Measurements from ENCODE around the gene ARFGEF3.
"Not testable (repeated sequence)": the region's sequence is repeated elsewhere in the genome, so short reads cannot be mapped to it uniquely, and the experiment has no call there.

The ARFGEF3 gene

DNA sequence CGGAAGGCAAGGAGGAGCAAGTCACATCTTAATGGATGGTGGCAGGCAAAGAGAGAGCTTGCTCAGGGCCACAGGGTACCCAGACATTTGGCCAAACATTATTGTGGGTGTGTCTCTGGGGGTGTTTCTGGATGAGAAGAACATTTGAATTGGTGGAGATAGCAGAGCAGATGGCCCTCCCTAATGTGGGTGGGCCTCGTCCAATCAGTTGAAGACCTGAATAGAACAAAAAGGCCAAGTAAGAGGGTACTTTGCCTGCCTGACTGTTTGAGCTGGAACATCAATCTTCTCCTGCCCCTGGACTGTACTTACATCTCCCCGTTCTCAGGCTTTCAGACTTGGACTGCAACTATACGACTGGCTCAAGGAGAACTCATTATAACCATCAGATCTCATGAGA is 160.2 kb downstream of the ARFGEF3 start:
- no peak for DNase-seq

GRCh38 chr6:138323821-138324220 is 162.1 kb downstream of the ARFGEF3 start:
- no peak for DNase-seq

DNA sequence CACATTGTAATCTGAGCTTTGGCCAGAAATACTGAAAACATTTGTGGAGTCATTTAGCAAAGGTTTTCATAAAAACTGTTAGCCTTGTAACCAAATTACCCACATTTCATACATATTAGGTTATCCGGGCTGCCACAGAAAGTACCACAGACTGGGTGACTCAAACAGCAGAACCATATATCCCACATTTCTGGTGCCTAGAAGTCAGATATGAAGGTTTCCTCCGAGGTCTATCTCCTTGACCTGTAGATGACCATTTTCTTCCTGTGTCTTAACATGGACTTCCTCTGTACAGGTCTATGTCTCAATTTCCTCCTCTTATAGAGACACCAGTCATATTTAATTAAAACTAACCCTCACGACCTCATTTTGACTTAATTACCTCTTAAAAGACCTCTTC is 166.5 kb downstream of the ARFGEF3 start:
- DNase-seq: no peak

DNA sequence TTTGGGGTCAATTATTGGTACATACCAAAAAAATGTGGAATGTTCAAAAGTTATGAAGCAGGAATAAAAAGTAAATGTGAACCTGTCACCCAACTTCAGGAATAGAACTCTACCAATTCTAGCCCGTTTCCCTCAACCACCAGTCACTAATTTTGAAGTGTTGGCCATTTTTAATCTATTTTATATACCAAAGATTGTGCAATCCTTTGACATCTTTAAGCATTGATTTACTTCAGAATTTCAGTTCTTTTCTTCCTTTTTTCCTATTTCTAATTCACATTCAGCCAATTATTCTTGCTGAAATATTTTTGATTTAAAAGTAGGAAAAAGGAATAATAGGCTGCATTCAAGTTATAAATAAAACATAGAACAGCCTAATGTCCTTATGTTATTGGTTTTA is 169.0 kb downstream of the ARFGEF3 start:
- no peak for DNase-seq

DNA sequence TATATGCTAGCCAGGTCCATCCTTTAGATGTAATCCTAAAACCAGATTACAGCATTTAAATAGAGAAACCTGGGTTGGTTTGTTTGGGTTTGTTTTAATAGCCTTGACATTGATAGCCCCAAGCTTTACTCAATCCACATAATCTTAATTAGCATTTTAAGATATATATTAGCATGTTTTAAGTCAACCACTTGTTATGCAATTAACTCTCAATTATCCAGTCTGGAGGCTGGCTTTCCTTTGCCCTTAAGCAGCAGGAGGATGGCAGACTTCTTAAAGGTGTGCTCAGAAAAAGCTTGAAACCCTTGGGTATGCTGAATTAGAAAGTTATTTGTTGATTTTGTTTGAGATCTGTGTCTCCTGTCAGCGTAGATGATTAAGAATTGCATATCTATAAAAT is 169.7 kb downstream of the ARFGEF3 start:
- no peak for DNase-seq

DNA sequence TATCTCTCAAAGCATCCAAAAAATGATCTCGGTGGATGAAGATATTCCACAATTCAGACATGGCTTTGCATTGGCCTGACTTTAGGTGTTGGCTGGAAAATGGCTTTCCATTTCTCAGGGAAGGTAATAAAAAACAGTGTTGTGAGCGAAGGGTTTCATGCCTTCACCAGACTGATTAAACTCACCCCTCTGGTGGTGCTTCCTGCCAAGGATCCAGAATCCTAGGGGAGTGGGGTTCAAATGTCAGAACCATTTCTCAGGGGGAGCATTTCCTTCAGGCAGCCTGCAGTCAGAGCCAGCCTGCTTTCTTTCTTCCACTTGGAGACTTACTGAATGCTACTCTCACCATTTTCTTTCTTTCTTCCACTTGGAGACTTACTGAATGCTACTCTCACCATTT is 170.2 kb downstream of the ARFGEF3 start:
- DNase-seq: no peak

DNA sequence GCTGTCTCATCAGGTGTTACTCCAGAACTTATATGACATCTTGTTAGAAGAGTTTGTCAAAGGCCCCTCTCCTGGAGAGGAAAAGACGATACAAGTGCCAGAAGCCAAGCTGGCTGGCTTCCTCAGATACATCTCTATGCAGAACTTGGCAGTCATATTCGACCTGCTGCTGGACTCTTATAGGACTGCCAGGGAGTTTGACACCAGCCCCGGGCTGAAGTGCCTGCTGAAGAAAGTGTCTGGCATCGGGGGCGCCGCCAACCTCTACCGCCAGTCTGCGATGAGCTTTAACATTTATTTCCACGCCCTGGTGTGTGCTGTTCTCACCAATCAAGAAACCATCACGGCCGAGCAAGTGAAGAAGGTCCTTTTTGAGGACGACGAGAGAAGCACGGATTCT is 172.3 kb downstream of the ARFGEF3 start:
- no peak for DNase-seq

GRCh38 chr6:138334963-138335362 is 173.2 kb downstream of the ARFGEF3 start:
- no peak for DNase-seq

DNA sequence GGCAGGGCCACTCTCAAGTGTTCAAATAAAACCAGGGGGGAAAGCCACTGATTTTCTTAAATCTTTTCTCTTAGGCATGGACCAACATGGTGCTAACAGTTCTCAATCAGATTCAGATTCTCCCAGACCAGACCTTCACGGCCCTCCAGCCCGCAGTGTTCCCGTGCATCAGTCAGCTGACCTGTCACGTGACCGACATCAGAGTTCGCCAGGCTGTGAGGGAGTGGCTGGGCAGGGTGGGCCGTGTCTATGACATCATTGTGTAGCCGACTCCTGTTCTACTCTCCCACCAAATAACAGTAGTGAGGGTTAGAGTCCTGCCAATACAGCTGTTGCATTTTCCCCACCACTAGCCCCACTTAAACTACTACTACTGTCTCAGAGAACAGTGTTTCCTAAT is 174.5 kb downstream of the ARFGEF3 start:
- DNase-seq: no peak

DNA sequence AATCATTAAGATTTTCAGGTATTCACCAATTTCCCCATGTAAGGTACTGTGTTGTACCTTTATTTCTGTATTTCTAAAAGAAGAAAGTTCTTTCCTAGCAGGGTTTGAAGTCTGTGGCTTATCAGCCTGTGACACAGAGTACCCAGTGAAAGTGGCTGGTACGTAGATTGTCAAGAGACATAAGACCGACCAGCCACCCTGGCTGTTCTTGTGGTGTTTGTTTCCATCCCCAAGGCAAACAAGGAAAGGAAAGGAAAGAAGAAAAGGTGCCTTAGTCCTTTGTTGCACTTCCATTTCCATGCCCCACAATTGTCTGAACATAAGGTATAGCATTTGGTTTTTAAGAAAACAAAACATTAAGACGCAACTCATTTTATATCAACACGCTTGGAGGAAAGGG is 175.3 kb downstream of the ARFGEF3 start:
- DNase-seq: no peak

DNA sequence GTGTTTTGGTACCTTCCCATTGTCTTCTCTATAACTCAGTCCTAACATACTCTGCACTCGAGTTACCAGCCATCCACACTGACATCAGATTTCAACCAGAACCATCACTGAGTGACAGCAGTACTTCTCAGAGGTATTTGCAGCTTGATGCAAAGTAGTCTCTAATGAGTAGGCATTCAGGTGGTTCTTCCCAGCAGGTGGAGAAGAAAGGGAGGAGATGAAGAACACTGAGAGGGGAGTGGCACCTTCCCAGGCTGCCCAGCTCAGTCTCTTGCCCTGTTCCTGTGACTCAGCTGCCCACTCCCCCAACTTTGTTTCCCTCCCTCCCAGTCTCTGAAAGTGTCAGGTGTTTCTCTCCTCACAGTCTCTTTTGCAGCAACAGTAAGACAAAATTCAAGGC is 177.3 kb downstream of the ARFGEF3 start:
- no peak for DNase-seq

GRCh38 chr6:138341176-138341575 is 179.4 kb downstream of the ARFGEF3 start:
- no peak for DNase-seq

DNA sequence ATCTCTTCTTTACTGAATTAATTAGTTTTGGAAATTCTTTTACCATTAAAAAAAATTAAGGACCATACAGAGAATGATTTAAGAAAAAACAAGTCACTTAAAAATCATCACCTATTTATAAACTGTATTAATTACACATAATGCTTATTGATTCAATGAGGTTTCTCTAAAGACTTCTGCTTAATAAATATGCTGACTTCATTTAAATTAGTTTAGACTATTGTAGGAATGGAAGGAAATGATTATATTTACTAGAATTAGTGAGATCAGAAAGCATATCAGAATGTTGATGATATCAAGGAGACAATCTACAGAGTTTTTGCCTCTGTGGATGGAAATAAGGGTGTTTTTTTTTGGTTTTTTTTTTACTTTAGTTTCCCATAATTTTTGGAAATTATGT is 181.4 kb downstream of the ARFGEF3 start:
- no peak for DNase-seq

DNA sequence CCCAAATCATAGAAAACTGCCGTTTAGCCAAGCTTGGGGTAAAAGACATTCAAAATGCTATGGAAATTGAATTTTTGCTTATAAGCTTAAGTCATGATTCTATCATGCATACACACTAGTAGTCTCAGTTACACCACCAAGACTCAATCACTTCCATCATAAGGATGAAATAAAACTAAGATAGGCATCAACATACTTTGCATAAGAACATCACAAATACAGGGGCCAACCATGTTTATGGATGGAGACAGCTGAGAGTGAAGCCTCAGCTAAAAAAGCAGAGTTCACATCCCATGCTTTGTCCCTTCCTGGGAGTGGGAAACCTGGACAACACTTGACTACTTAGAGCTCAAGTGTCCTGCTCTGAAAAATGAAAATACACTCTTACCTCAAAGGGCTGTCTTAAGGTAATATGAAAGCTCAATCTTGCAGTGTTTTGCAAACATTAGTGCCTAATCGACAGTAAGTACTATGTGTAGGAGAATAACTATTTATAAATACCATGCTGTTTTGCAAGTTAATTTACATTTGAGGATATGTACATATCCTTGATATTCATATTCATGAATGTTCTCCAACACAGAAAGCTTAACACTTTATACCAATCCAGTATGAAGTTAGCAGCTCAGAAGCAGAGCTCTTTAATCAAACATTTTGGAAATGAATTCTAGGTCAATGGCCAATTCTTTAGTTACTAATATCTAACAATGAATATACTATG is 184.0 kb downstream of the ARFGEF3 start:
- no peak for DNase-seq

GRCh38 chr6:138346302-138347195 is 184.8 kb downstream of the ARFGEF3 start:
- DNase-seq: no peak

DNA sequence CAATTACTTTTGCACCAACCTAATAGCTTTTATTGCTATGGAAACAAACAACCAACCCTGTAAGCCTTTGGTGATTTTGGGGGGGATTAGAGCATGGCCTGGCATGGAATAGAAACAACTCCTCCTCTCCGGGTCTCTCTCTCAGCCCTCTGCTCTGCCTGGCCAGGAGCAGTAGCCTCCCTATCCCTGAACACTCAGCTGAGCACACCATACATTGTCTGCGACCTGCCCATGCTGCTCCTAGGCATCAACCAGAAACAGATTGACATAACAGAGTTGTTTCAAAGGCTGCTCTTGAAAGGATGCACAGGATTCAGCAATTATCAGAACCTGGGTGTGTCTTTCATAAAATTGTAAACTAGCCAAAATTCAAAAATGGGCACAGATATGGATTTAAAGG is 186.1 kb downstream of the ARFGEF3 start:
- DNase-seq: no peak

DNA sequence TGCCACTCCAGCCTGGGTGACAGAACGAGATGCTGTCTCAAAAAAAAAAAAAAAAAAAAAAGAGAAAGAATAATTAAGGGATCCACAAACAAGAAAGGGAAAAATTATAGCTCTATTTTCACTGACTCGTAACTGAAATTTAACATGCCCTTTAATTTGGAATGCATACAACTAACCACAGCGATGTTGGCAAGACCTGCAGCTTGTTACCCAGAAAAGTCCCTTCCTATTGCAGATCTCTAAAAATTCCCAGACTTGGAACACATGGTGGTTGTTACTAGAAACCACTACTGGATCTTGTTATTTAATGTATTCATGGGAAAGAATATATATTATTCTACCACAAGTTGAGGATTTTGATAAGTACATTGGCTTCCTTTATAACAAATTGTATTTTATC is 188.2 kb downstream of the ARFGEF3 start:
- DNase-seq: no peak

GRCh38 chr6:138357928-138358327 is 196.2 kb downstream of the ARFGEF3 start:
- DNase-seq: no peak

DNA sequence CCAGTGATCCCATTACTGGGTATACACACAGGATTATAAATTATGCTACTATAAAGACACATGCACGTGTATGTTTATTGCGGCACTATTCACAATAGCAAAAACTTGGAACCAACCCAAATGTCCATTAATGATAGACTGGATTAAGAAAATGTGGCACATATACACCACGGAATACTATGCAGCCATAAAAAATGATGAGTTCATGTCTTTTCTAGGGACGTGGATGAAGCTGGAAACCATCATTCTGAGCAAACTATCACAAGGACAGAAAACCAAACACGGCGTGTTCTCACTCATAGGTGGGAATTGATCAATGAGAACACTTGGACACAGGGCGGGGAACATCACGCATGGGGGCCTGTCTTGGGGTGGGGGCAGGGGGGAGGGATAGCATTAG is 206.9 kb downstream of the ARFGEF3 start:
- not testable (repeated sequence) for DNase-seq

DNA sequence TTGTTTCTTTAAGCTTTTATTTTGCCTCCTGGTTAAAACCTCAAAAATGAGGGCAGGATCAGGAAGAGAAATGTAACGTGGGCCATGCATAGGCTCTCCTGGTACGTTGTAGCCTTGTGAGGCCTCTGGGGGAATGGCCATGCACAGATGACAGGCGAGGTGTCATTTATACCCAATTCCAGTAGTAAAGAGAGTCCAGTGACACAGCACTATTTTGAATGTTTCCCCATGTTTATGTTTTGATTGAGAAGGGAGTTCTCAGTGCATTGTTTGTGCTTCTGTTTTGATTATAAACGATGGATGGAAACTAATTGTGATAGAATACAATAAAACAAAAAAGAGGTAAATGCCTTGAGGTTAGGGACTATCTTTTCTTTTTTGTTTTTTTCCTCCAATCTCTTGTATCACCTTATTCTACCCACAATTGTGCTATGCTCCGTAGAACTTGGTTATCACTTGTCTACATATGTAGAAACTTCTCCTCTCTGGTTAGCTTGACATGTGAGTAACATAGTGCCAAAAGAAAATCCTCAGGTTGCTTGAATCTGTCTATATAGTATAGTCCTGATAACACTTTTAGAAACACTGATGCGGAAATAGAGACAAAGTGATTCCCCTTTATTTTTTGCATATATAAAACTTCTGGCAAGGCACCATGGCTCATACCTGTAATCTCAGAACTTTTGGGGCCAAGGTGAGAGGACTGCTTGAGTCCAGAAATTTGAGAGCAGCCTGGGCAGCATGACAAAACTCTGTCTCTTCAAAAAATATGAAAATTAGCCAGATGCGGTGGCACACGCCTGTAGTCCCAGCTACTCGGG is 209.1 kb downstream of the ARFGEF3 start:
- no peak for DNase-seq

DNA sequence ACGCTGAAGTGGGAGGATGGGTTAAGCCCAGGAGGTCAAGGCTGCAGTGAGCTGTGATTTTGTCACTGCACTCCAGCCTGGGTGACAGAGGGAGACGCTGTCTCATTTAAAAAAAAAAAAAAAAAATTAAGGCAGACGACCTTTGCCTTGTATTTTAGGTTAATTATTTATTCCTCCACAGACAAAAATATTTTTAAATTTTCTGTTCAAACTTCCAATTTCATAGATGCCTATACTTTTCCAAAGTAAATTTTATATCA is 209.6 kb downstream of the ARFGEF3 start:
- no peak for DNase-seq

DNA sequence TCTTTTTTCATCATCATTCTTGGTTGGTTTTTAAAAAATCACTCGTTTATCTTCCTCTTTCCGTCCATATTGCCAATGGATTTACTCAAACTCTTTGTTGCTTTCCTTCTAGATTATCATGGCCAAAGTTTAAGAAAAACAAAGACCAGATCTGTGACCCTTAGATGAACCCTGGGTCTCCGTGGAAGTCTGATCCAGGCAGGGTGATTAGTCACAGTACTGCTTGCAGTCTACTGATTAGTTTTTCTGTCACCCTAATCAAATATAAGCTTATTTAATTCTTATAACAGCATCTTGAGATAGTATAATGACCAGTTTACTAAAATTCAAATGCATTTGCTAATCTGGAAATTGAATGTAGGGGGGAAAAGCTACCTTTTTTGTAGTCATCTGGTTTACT is 210.0 kb downstream of the ARFGEF3 start:
- no peak for DNase-seq

GRCh38 chr6:138372711-138373463 is 211.1 kb downstream of the ARFGEF3 start:
- DNase-seq: no peak
